ENCODE measurements around the gene ZDHHC21.

Gene ZDHHC21

GRCh38 chr9:14677396-14677795 is 15.8 kb downstream of the ZDHHC21 start:
- Histone ChIP-seq H3K36me3 (ENCODE audit: control insufficient read depth, low read length) (peaks cover 2% of the 10 kb centered on the region), H3K27ac (ENCODE audit: low read depth, low read length) (no peak overlapping the region)

GRCh38 chr9:14674630-14675029 is 18.6 kb downstream of the ZDHHC21 start:
- H3K9me3 ChIP-seq (ENCODE audit: control insufficient read depth, insufficient read depth, low read length) = no peaks in the 10 kb centered on the region
- no peaks in the 10 kb centered on the region for H4K20me1 ChIP-seq (ENCODE audit: control insufficient read depth, insufficient read depth, low read depth, low read length)
- H3F3A ChIP-seq (ENCODE audit: control insufficient read depth, insufficient read depth) = no peaks in the 10 kb centered on the region
- H3K27me3 ChIP-seq (ENCODE audit: control insufficient read depth, low read length) = no peaks in the 10 kb centered on the region
- H3K79me2 ChIP-seq (ENCODE audit: control insufficient read depth, low read length) = no peaks in the 10 kb centered on the region
- H3K27ac ChIP-seq (ENCODE audit: low read depth, low read length) = no peak overlapping the region
- H3K36me3 ChIP-seq (ENCODE audit: control insufficient read depth, low read length) = peaks cover 3% of the 10 kb centered on the region
- no peak overlapping the region for H3K4me2 ChIP-seq (ENCODE audit: low read length)
- H3K9me2 ChIP-seq (replicated peaks; ENCODE audit: control insufficient read depth, low read length) = no peaks in the 10 kb centered on the region
- H3K4me1 ChIP-seq (ENCODE audit: control insufficient read depth, low read length) = no peaks in the 10 kb centered on the region
- no peak overlapping the region for H3K4me3 ChIP-seq (ENCODE audit: low read length)
- no peak for TF ChIP-seq EZH2phosphoT487 (IDR thresholded peaks at IDR 0.05; ENCODE audit: borderline replicate concordance, low read length)
- no peak for TF ChIP-seq CTCF (IDR thresholded peaks at IDR 0.05; ENCODE audit: low read depth, low read length, poor library complexity, severe bottlenecking)

More at GRCh38 chr9:14677396-14677795, 15.8 kb downstream of the ZDHHC21 start:
- H3K4me2 ChIP-seq (ENCODE audit: low read length) = no peak overlapping the region
- H3F3A ChIP-seq (ENCODE audit: control insufficient read depth, insufficient read depth) = no peaks in the 10 kb centered on the region
- H3K4me3 ChIP-seq (ENCODE audit: low read length) = no peak overlapping the region
- H3K9me2 ChIP-seq (replicated peaks; ENCODE audit: control insufficient read depth, low read length) = no peaks in the 10 kb centered on the region
- H4K20me1 ChIP-seq (ENCODE audit: control insufficient read depth, insufficient read depth, low read depth, low read length) = no peaks in the 10 kb centered on the region
- H3K27me3 ChIP-seq (ENCODE audit: control insufficient read depth, low read length) = no peaks in the 10 kb centered on the region
- H3K9me3 ChIP-seq (ENCODE audit: control insufficient read depth, insufficient read depth, low read length) = no peaks in the 10 kb centered on the region
- H3K4me1 ChIP-seq (ENCODE audit: control insufficient read depth, low read length) = no peaks in the 10 kb centered on the region
- TF ChIP-seq EZH2phosphoT487 (IDR thresholded peaks at IDR 0.05; ENCODE audit: borderline replicate concordance, low read length) = no peak
- TF ChIP-seq CTCF (IDR thresholded peaks at IDR 0.05; ENCODE audit: low read depth, low read length, poor library complexity, severe bottlenecking) = no peak
- H3K79me2 ChIP-seq (ENCODE audit: control insufficient read depth, low read length) = peaks cover 4% of the 10 kb centered on the region; the same call in 1 of the 2 replicates

- Histone ChIP-seq H3K27me3 (ENCODE audit: control insufficient read depth, low read length) (no peaks in the 10 kb centered on the region), H3K9me3 (ENCODE audit: control insufficient read depth, insufficient read depth, low read length) (no peaks in the 10 kb centered on the region), H3K4me3 (ENCODE audit: low read length) (no peak overlapping the region), H3K9me2 (replicated peaks; ENCODE audit: control insufficient read depth, low read length) (no peaks in the 10 kb centered on the region), H3K27ac (ENCODE audit: low read depth, low read length) (no peak overlapping the region), H3K4me2 (ENCODE audit: low read length) (no peak overlapping the region), H3K36me3 (ENCODE audit: control insufficient read depth, low read length) (peaks cover 3% of the 10 kb centered on the region), H3K4me1 (ENCODE audit: control insufficient read depth, low read length) (no peaks in the 10 kb centered on the region), H3F3A (ENCODE audit: control insufficient read depth, insufficient read depth) (no peaks in the 10 kb centered on the region), H3K79me2 (ENCODE audit: control insufficient read depth, low read length) (no peaks in the 10 kb centered on the region), H4K20me1 (ENCODE audit: control insufficient read depth, insufficient read depth, low read depth, low read length) (no peaks in the 10 kb centered on the region)
- TF ChIP-seq EZH2phosphoT487 (IDR thresholded peaks at IDR 0.05; ENCODE audit: borderline replicate concordance, low read length) (no peak), CTCF (IDR thresholded peaks at IDR 0.05; ENCODE audit: low read depth, low read length, poor library complexity, severe bottlenecking) (no peak)
Observed at GRCh38 chr9:14671377-14671776, 21.9 kb downstream of the ZDHHC21 start.

Measured in DOHH2 (cell line).